Dermis microvascular lymphatic vessel endothelial cell (primary cell): ENCODE results near the gene SKAP2. TPM values are rescaled to one million over a fixed set of nuclear protein-coding genes. Genes with fewer than 3 reads are reported as not detected.

Source experiments
- DNase-seq, 2 donors: peaks; one replicate each; pipeline versions ENCODE4 v3.0.0 to v3.0.0-alpha.2; 2010; ENCODE audit warnings: low read depth in 2 of 2
- total RNA-seq: library from RNA; depleted of rRNA; stranded (reverse); fragments of >200 nt; gene quantifications from 2 replicates; pipeline ENCODE4 v1.2.1, GENCODE V29; 2014

SKAP2 gene
- total RNA-seq, 1 donor from 2014 or later, result 9.5 TPM

GRCh38 chr7:26777385-26777784 is 87.0 kb downstream of the SKAP2 start:
- DNase-seq, result no peak

GRCh38 chr7:26760501-26760900 is 103.9 kb downstream of the SKAP2 start:
- DNase-seq, result no peak

- DNase-seq, result no peak
These were observed 105.3 kb downstream of the SKAP2 start for GRCh38 chr7:26759108-26759507.

GRCh38 chr7:26743205-26743604 is 121.2 kb downstream of the SKAP2 start:
- DNase-seq, result no peak

GRCh38 chr7:26735976-26736600 is 128.3 kb downstream of the SKAP2 start:
- DNase-seq, result no peak

- no peak for DNase-seq
These were observed 135.1 kb downstream of the SKAP2 start for GRCh38 chr7:26729150-26729775.

- DNase-seq, result no peak
These were observed 138.3 kb downstream of the SKAP2 start for GRCh38 chr7:26726051-26726450.

- no peak for DNase-seq
These were observed 139.6 kb downstream of the SKAP2 start for GRCh38 chr7:26724795-26725194.

GRCh38 chr7:26723129-26723528 is 141.3 kb downstream of the SKAP2 start:
- DNase-seq, result no peak

GRCh38 chr7:26721450-26721849 is 142.9 kb downstream of the SKAP2 start:
- DNase-seq, result no peak

GRCh38 chr7:26718063-26718462 is 146.3 kb downstream of the SKAP2 start:
- no peak for DNase-seq

- no peak for DNase-seq
These were observed 150.0 kb downstream of the SKAP2 start for GRCh38 chr7:26714438-26714837.

- DNase-seq, result no peak
These were observed 150.4 kb downstream of the SKAP2 start for GRCh38 chr7:26714006-26714405.

GRCh38 chr7:26709210-26709990 is 155.0 kb downstream of the SKAP2 start:
- DNase-seq, result no peak

GRCh38 chr7:26705567-26705966 is 158.8 kb downstream of the SKAP2 start:
- peak; percentile 92 to 98 for DNase-seq

GRCh38 chr7:26704786-26705185 is 159.6 kb downstream of the SKAP2 start:
- DNase-seq, result no peak

- peak in 1 of 2 donors; percentile 63 for DNase-seq
These were observed 160.4 kb downstream of the SKAP2 start for GRCh38 chr7:26704036-26704435.

GRCh38 chr7:26700893-26701292 is 163.5 kb downstream of the SKAP2 start:
- no peak for DNase-seq

GRCh38 chr7:26700386-26700785 is 164.0 kb downstream of the SKAP2 start:
- no peak for DNase-seq

GRCh38 chr7:26699766-26700165 is 164.6 kb downstream of the SKAP2 start:
- no peak for DNase-seq

GRCh38 chr7:26698806-26699205 is 165.6 kb downstream of the SKAP2 start:
- DNase-seq, result no peak

- no peak for DNase-seq
These were observed 166.2 kb downstream of the SKAP2 start for GRCh38 chr7:26698194-26698593.

GRCh38 chr7:26696978-26697377 is 167.4 kb downstream of the SKAP2 start:
- DNase-seq, result no peak
